ENCODE results near the gene SCMH1.

- TF ChIP-seq CTCF (IDR thresholded peaks at IDR 0.05) (no peak), EP300 (IDR thresholded peaks at IDR 0.05) (no peak)
Measured at GRCh38 chr1:41255978-41256377, 13.9 kb upstream of the SCMH1 start.
